Neural progenitor cell (in vitro differentiated cells): Measurements from ENCODE around the gene ATP8B3. TPM values are rescaled to one million over a fixed set of nuclear protein-coding genes. Genes with fewer than 3 reads are reported as not detected.

Source experiments
- DNase-seq: peaks from one replicate; pipeline ENCODE4 v3.0.0-alpha.2; 2016; ENCODE audit warnings: low spot score
- H2AFZ ChIP-seq: fragments of 200-600 bp; sonication (generic); replicated peaks from 2 replicates; pipeline ENCODE4 v1.6.1; 2016; ENCODE audit warnings: antibody characterized with exemption
- H3F3A ChIP-seq: fragments of 200-600 bp; sonication (generic); 2 replicates; pipeline ENCODE4 v1.6.1; 2016; ENCODE audit warnings: antibody characterized with exemption, low read depth
- H3K27ac ChIP-seq: fragments of 200-600 bp; sonication (generic); 2 replicates; pipeline ENCODE4 v1.5.1; 2016; ENCODE audit warnings: mild to moderate bottlenecking
- H3K27me3 ChIP-seq: fragments of 200-600 bp; sonication (generic); 2 replicates; pipeline ENCODE4 v1.6.1; 2016; ENCODE audit warnings: mild to moderate bottlenecking, moderate library complexity
- H3K36me3 ChIP-seq: fragments of 200-600 bp; sonication (generic); 2 replicates; pipeline ENCODE4 v1.5.1; 2016
- H3K4me1 ChIP-seq: fragments of 200-600 bp; sonication (generic); 2 replicates; pipeline ENCODE4 v1.6.1; 2016; ENCODE audit warnings: mixed run types
- H3K4me2 ChIP-seq: fragments of 200-600 bp; sonication (generic); 2 replicates; pipeline ENCODE4 v1.6.1; 2016
- H3K4me3 ChIP-seq: fragments of 200-600 bp; sonication (generic); 2 replicates; pipeline ENCODE4 v1.5.1; 2016
- H3K79me2 ChIP-seq: fragments of 200-600 bp; sonication (generic); 2 replicates; pipeline ENCODE4 v1.6.1; 2016; ENCODE audit warnings: low read depth
- H3K9ac ChIP-seq: fragments of 200-600 bp; sonication (generic); 2 replicates; pipeline ENCODE4 v1.6.1; 2016
- H3K9me3 ChIP-seq: fragments of 200-600 bp; sonication (generic); 2 replicates; pipeline ENCODE4 v1.5.1; 2016; ENCODE audit warnings: low read depth
- H4K20me1 ChIP-seq: fragments of 200-600 bp; sonication (generic); 2 replicates; pipeline ENCODE4 v1.6.1; 2016; ENCODE audit warnings: low read depth
- H3K27ac Mint-ChIP-seq: 3 replicates; pipeline ENCODE4 v1.8.0; 2021; ENCODE audit warnings: mixed read lengths
- H3K27me3 Mint-ChIP-seq: 2 replicates; pipeline ENCODE4 v1.8.0; 2022; ENCODE audit warnings: low read depth, mild to moderate bottlenecking, inconsistent platforms, moderate library complexity, mixed read lengths; ENCODE audit not compliant: insufficient read depth
- H3K36me3 Mint-ChIP-seq: 3 replicates; pipeline ENCODE4 v1.8.0; 2021; ENCODE audit warnings: mixed read lengths
- H3K4me1 Mint-ChIP-seq: 3 replicates; pipeline ENCODE4 v1.8.0; 2021; ENCODE audit warnings: mixed read lengths
- H3K4me3 Mint-ChIP-seq: 3 replicates; pipeline ENCODE4 v1.8.0; 2021; ENCODE audit warnings: mild to moderate bottlenecking, moderate library complexity, mixed read lengths
- H3K9me3 Mint-ChIP-seq: 3 replicates; pipeline ENCODE4 v1.8.0; 2020; ENCODE audit warnings: mixed read lengths
- EZH2 ChIP-seq: fragments of 200-600 bp; sonication (generic); IDR thresholded peaks from 2 replicates; pipeline ENCODE4 v1.6.1; 2017; ENCODE audit warnings: antibody characterized with exemption, mild to moderate bottlenecking, moderate library complexity
- EZH2phosphoT487 ChIP-seq: fragments of 200-600 bp; sonication (generic); IDR thresholded peaks from 2 replicates; pipeline ENCODE4 v1.6.1; 2017; ENCODE audit warnings: antibody characterized with exemption
- total RNA-seq: library from RNA; depleted of rRNA; stranded (reverse); fragments of >200 nt; gene quantifications from 2 replicates; pipeline ENCODE4 v1.2.3, GENCODE V29; 2015; ENCODE audit warnings: low replicate concordance
- TF ChIP-seq, protein P1 (sequence below): fragments of 200-600 bp; sonication (generic); IDR thresholded peaks from 2 replicates; pipeline ENCODE4 v1.5.1; 2017; ENCODE audit warnings: antibody characterized with exemption, mild to moderate bottlenecking

ATP8B3 gene
- total RNA-seq, 1 donor from 2014 or later: 0.06 TPM

DNA sequence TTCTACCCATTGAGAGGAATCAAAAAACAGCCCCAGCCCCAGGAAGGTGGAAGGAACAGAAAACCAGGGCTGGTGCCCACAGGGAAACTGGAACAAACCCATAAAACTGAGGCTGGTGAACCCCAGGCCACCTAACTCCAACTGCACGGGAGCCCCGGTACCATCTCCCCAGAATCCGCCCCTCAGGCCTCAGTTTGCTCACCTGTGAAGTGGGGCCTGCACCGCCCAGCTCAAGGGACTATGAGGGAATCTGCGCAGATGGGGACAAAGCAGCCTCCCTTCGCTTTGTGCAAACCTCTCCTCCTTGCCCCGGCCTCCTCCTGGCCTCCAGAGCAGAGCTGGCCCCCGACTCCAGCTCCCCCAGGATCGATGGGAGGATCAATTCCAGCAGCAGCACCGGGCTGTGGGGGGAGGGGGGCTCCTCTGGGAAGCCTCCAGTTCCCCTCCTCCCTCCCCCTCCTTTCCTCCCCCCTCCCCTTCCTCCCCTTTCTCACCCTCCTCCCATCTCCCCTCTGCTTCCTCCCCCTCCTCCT lies 67.9 kb downstream of the ATP8B3 start:
- no peak overlapping the region for H3K4me3 ChIP-seq
- H3K9me3 ChIP-seq: no peaks in the 10 kb centered on the region
- H3K79me2 ChIP-seq: no peaks in the 10 kb centered on the region
- Mint-ChIP-seq H3K4me3 (no peak overlapping the region), H3K27ac (no peak overlapping the region), H3K4me1 (peaks cover 5% of the 10 kb centered on the region), H3K27me3 (peaks cover 38% of the 10 kb centered on the region), H3K9me3 (peaks cover 3% of the 10 kb centered on the region), H3K36me3 (no peaks in the 10 kb centered on the region)
- H3K4me2 ChIP-seq: no peak overlapping the region
- no peak for DNase-seq
- H3K4me1 ChIP-seq: peaks cover 22% of the 10 kb centered on the region
- TF ChIP-seq EZH2 (no peak), EZH2phosphoT487 (no peak)
- TF ChIP-seq, protein P1, sequence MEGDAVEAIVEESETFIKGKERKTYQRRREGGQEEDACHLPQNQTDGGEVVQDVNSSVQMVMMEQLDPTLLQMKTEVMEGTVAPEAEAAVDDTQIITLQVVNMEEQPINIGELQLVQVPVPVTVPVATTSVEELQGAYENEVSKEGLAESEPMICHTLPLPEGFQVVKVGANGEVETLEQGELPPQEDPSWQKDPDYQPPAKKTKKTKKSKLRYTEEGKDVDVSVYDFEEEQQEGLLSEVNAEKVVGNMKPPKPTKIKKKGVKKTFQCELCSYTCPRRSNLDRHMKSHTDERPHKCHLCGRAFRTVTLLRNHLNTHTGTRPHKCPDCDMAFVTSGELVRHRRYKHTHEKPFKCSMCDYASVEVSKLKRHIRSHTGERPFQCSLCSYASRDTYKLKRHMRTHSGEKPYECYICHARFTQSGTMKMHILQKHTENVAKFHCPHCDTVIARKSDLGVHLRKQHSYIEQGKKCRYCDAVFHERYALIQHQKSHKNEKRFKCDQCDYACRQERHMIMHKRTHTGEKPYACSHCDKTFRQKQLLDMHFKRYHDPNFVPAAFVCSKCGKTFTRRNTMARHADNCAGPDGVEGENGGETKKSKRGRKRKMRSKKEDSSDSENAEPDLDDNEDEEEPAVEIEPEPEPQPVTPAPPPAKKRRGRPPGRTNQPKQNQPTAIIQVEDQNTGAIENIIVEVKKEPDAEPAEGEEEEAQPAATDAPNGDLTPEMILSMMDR: no peak
- H2AFZ ChIP-seq: no peak overlapping the region
- peaks cover 17% of the 10 kb centered on the region for H4K20me1 ChIP-seq
- H3K9ac ChIP-seq: no peak overlapping the region
- H3K27ac ChIP-seq: no peak overlapping the region
- no peaks in the 10 kb centered on the region for H3K36me3 ChIP-seq
- H3K27me3 ChIP-seq: peaks cover 93% of the 10 kb centered on the region
- peaks cover 16% of the 10 kb centered on the region for H3F3A ChIP-seq

DNA sequence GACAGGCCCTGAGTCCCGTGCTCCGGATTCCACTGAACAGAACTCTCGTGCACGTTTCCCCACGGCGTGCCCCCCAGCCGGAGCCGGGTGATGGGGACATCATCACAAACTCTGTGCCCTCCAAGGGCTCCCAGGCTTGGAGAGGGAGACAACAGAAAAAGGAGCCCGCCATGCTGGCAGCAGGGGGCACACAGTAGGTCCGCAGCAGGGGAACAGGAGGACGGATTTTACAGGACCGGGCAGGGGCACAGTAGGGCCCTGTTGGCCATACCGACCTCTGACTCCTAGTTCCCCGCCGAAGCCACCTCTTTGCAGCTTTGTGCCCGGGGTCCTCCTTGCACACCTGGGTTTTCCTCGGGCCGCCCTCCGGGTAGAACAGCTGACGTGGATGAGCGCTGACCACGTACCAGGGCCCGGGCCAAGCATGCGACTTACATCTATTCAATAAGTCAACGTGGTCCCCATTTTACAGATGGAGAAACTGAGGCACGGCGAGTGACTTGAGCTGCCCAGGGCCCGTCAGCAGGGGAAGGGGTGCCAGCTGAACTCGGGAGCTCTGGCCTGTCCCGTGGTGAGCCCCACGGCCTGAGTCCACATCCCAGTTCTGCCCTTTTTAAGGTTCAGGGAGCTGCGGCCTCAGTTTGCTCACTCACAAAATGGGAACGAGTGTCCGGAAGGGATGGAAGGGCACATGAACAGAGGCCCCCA lies 68.9 kb downstream of the ATP8B3 start:
- no peak overlapping the region for H3K27ac ChIP-seq
- H3K9ac ChIP-seq: no peak overlapping the region
- H3K4me2 ChIP-seq: no peak overlapping the region
- no peak overlapping the region for H3K27ac Mint-ChIP-seq
- TF ChIP-seq EZH2 (no peak), EZH2phosphoT487 (no peak)
- TF ChIP-seq, protein P1: no peak
- H3K4me1 Mint-ChIP-seq: peaks cover 5% of the 10 kb centered on the region
- peaks cover 12% of the 10 kb centered on the region for H3K4me1 ChIP-seq
- peaks cover 45% of the 10 kb centered on the region for H3K27me3 Mint-ChIP-seq
- H3K4me3 ChIP-seq: no peak overlapping the region
- no peak for DNase-seq
- H3K9me3 Mint-ChIP-seq: peaks cover 3% of the 10 kb centered on the region
- H2AFZ ChIP-seq: no peak overlapping the region
- no peaks in the 10 kb centered on the region for H3K36me3 ChIP-seq
- H4K20me1 ChIP-seq: peaks cover 7% of the 10 kb centered on the region
- peaks cover 16% of the 10 kb centered on the region for H3F3A ChIP-seq
- no peaks in the 10 kb centered on the region for H3K79me2 ChIP-seq
- H3K27me3 ChIP-seq: peaks cover 91% of the 10 kb centered on the region
- H3K9me3 ChIP-seq: no peaks in the 10 kb centered on the region
- H3K36me3 Mint-ChIP-seq: no peaks in the 10 kb centered on the region
- no peak overlapping the region for H3K4me3 Mint-ChIP-seq

DNA sequence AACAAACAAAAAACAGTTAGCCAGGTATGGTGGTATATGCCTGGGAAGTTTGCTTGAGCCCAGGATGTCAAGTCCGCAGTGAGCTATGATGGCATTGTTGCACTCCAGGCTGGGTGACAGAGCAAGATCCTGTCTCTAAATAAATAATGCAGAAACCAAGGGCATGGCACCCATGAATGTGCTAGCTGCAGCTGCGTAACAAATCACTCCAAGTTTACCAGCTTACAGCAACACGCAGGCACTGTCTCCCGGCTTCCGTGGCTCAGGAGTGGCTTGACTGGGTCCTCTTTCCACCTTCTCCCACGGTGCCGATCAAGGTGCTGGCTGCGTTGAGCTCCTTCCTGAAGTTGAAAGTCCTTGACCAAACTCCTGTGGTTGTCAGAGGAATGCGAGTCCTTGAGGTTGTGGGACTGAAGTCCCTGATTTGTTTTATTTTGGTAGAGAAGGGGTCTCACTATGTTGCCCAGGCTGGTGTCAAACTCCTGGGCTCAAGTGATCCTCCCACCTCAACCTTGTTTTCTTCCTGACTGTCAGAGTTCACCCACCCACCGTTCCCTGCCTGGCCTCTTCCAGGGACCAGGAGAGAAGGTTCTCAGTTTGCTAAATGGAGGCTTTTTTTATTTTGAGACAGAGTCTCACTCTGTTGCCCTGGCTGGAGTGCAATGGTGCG lies 72.0 kb downstream of the ATP8B3 start:
- Histone ChIP-seq H4K20me1 (no peaks in the 10 kb centered on the region), H3K4me2 (no peak overlapping the region), H3K4me1 (peaks cover 5% of the 10 kb centered on the region), H3K27me3 (peaks cover 91% of the 10 kb centered on the region), H3K79me2 (no peaks in the 10 kb centered on the region), H3K9ac (no peak overlapping the region), H2AFZ (no peak overlapping the region), H3K4me3 (no peak overlapping the region), H3K9me3 (no peaks in the 10 kb centered on the region), H3K27ac (no peak overlapping the region), H3K36me3 (no peaks in the 10 kb centered on the region), H3F3A (peaks cover 1% of the 10 kb centered on the region)
- TF ChIP-seq EZH2phosphoT487 (no peak), EZH2 (no peak)
- TF ChIP-seq, protein P1: no peak
- Mint-ChIP-seq H3K9me3 (peaks cover 3% of the 10 kb centered on the region), H3K4me1 (peaks cover 5% of the 10 kb centered on the region), H3K36me3 (no peaks in the 10 kb centered on the region), H3K27me3 (peaks cover 29% of the 10 kb centered on the region), H3K27ac (no peak overlapping the region), H3K4me3 (no peak overlapping the region)
- no peak for DNase-seq
